ENCODE measurements around the gene COL9A1. TPM values are rescaled to one million over a fixed set of nuclear protein-coding genes. Genes with fewer than 3 reads are reported as not detected.
"Not testable (repeated sequence)": the region's sequence is repeated elsewhere in the genome, so short reads cannot be mapped to it uniquely, and the experiment has no call there.

The COL9A1 gene
- total RNA-seq, 1 donor = not detected

DNA sequence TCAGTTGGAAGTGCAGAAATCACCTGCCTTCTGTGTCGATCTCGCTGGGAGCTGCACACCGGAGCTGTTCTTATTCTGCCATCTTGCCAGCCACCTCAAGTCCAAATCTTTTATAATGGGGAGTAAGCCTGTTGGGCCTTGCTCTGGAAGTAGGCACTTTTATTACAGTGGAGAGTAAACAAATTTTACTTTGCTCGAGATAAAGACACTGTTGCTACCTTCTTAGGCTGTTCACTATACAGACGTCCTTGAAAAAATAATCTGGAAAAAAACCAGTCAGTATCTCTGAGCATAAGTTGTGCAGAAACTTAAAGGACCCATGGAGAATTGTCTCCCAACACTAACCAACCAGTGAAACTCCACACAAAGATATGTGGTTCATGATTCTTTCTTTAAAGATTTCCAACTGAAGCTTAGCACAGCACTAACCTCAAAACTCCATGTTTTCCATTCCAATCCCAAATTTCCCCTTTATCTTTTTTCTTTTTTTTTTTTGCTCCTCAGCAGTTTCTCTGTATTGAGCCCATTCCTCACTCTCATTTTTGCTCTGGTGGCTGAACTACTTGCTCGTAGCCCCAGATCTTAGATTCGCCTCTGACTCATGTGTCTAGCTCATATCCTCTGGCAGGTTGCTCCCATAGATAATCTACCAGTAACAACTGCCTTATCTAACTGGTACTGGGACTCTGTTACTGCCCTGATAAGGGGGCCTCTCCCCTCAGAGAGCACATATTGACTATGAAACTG is 34.3 kb upstream of the COL9A1 start:
- no peak for DNase-seq (ENCODE audit: low read depth)
- no peak overlapping the region for H3K4me3 ChIP-seq (ENCODE audit: low read depth, low read length)
- TF ChIP-seq, protein P1, sequence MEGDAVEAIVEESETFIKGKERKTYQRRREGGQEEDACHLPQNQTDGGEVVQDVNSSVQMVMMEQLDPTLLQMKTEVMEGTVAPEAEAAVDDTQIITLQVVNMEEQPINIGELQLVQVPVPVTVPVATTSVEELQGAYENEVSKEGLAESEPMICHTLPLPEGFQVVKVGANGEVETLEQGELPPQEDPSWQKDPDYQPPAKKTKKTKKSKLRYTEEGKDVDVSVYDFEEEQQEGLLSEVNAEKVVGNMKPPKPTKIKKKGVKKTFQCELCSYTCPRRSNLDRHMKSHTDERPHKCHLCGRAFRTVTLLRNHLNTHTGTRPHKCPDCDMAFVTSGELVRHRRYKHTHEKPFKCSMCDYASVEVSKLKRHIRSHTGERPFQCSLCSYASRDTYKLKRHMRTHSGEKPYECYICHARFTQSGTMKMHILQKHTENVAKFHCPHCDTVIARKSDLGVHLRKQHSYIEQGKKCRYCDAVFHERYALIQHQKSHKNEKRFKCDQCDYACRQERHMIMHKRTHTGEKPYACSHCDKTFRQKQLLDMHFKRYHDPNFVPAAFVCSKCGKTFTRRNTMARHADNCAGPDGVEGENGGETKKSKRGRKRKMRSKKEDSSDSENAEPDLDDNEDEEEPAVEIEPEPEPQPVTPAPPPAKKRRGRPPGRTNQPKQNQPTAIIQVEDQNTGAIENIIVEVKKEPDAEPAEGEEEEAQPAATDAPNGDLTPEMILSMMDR (IDR thresholded peaks at IDR 0.05; ENCODE audit: insufficient read depth, low read length) = no peak

DNA sequence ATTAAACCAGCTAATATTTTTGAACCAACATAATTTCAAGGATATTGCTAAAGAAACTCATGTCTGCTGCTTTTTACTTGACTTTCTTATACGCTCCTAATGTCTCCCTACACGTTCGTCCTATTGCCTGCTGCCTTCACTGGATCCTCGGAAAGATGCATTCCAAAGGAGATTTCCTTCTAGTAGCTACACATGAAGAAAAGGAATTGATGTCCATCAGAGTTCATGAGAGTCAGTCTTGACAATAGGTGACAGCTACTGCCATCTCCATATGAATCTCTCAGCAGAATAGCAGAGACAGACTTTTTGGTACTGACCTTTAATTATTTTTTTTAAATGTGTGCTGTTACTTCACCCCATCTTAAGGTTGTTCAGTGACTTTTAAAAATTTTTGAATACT is 24.2 kb upstream of the COL9A1 start:
- DNase-seq (ENCODE audit: low read depth) = no peak
- TF ChIP-seq, protein P1 (IDR thresholded peaks at IDR 0.05; ENCODE audit: insufficient read depth, low read length) = no peak
- H3K4me3 ChIP-seq (ENCODE audit: low read depth, low read length) = no peak overlapping the region

DNA sequence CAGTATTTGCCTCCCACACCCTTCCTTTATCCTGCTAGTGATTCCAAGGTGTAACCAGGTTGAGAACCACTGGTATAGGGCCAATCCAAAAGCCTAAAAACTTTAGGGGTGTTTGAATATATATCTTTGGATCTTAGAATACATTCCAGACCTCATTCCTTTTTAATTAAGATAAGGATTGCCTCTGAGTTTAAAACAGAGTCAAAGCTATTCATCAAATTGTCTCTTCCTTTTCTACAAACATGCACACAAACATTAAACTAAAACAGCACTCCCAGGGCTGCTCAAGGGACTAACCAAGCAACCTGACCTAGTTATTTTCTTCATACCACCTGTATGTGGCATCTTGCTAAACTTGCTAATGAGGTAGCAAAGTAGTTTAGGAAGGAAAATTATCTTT is 22.1 kb upstream of the COL9A1 start:
- no peak overlapping the region for H3K4me3 ChIP-seq (ENCODE audit: low read depth, low read length)
- DNase-seq (ENCODE audit: low read depth) = no peak
- TF ChIP-seq, protein P1 (IDR thresholded peaks at IDR 0.05; ENCODE audit: insufficient read depth, low read length) = no peak

DNA sequence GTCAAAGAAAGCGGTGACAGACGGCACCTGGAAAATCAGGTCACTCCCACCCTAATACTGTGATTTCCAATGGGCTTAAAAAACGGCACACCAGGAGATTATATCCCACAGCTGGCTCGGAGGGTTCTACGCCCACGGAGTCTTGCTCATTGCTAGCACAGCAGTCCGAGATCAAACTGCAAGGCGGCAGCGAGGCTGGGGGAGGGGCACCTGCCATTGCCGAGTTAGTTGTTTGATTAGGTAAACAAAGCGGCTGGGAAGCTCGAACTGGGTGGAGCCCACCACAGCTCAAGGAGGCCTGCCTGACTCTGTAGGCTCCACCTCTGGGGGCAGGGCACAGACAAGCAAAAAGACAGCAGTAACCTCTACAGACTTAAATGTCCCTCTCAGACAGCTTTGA is 14.9 kb upstream of the COL9A1 start:
- not testable (repeated sequence) for H3K4me3 ChIP-seq (ENCODE audit: low read depth, low read length); DNase-seq (ENCODE audit: low read depth)

GRCh38 chr6:70315079-70315751 is 12.3 kb upstream of the COL9A1 start:
- TF ChIP-seq, protein P1 (IDR thresholded peaks at IDR 0.05; ENCODE audit: insufficient read depth, low read length) = no peak
- no peak for DNase-seq (ENCODE audit: low read depth)
- H3K4me3 ChIP-seq (ENCODE audit: low read depth, low read length) = no peak overlapping the region

DNA sequence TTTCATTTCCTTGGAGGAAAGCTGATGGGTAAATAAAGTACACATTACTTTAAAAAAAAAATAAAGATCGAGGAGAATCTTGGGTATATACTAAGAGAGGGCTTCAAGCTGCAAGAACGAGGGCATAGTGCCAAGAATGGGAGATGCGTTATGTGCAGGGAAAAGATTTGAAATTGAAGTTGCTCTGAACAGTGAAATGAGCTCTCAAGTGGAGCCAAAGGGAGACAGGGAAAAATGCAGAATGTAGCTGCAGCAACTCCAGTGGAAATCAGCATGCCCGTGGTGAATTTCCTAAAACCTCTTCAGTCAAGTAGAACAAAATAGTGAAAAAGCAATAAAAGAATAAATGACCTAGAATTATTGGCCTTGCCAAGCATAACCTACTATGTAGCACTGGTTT is 11.4 kb upstream of the COL9A1 start:
- TF ChIP-seq, protein P1 (IDR thresholded peaks at IDR 0.05; ENCODE audit: insufficient read depth, low read length) = no peak
- no peak overlapping the region for H3K4me3 ChIP-seq (ENCODE audit: low read depth, low read length)
- DNase-seq (ENCODE audit: low read depth) = peak; percentile 2

GRCh38 chr6:70312165-70312745 is 9.4 kb upstream of the COL9A1 start:
- TF ChIP-seq, protein P1 (IDR thresholded peaks at IDR 0.05; ENCODE audit: insufficient read depth, low read length) = no peak
- H3K4me3 ChIP-seq (ENCODE audit: low read depth, low read length) = no peak overlapping the region
- peak; percentile 64 for DNase-seq (ENCODE audit: low read depth)
